Right lobe of liver (tissue), 4 donors: Measurements from ENCODE around the gene EIF4G3.

ENCODE experiments used
- POLR2A ChIP-seq: fragments of 450-650 bp; IDR thresholded peaks from one replicate; pipeline ENCODE4 v1.6.1; 2017; ENCODE audit warnings: antibody characterized with exemption, mild to moderate bottlenecking
- TF ChIP-seq, protein P1 (sequence below), 4 donors: fragments of 200-600 bp in 3 of 4; fragments of 450-650 bp in 1 of 4; IDR thresholded peaks; one replicate each; pipeline versions ENCODE4 v1.5.1 to v1.8.0; 2016 to 2022; ENCODE audit warnings: antibody characterized with exemption in 4 of 4, mild to moderate bottlenecking in 2 of 4
- donor health status: DM: no; HTN: no; CAD: no.
- donor health status: DM: no; HTN: no; CAD: no.
- donor health status: DM: no; HTN: yes; CAD: no.

DNA sequence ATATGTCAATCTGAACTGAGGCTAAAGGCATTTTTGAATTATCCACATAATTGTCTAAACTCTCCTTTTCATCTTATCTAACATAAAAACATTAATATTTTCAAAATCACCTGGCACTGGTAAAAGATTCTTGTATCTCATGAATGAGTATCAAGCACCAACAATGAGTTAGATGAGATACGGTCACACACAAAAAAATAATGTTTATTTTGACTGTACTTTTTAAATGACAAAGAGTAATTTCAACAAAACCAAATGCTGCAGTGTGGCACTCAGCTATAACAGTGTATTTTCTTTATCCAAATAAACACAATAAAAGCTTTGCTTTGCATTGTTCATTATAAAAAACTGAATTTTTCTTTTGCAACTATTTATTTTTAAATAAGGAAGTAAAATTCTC lies 59.5 kb downstream of the EIF4G3 start:
- TF ChIP-seq, protein P1, sequence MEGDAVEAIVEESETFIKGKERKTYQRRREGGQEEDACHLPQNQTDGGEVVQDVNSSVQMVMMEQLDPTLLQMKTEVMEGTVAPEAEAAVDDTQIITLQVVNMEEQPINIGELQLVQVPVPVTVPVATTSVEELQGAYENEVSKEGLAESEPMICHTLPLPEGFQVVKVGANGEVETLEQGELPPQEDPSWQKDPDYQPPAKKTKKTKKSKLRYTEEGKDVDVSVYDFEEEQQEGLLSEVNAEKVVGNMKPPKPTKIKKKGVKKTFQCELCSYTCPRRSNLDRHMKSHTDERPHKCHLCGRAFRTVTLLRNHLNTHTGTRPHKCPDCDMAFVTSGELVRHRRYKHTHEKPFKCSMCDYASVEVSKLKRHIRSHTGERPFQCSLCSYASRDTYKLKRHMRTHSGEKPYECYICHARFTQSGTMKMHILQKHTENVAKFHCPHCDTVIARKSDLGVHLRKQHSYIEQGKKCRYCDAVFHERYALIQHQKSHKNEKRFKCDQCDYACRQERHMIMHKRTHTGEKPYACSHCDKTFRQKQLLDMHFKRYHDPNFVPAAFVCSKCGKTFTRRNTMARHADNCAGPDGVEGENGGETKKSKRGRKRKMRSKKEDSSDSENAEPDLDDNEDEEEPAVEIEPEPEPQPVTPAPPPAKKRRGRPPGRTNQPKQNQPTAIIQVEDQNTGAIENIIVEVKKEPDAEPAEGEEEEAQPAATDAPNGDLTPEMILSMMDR (IDR thresholded peaks at IDR 0.05): no peak
- no peak for TF ChIP-seq POLR2A
